Heart left ventricle (tissue), 16 donors: ENCODE measurements around the gene CABLES1. TPM values are rescaled to one million over a fixed set of nuclear protein-coding genes. Genes with fewer than 3 reads are reported as not detected.

Experiments used
- ATAC-seq, 4 donors: fragments of 200-7000 bp; cut with Tn5 transposase; one replicate each; pipeline ENCODE4 v1.9.1; 2020 to 2022; ENCODE audit warnings: moderate library complexity in 4 of 4, mild to moderate bottlenecking in 3 of 4, moderate number of reproducible peaks in 1 of 4
- DNase-seq, 5 donors: peaks; one replicate each; pipeline ENCODE4 v3.0.0-alpha.2; 2020
- H3K27ac ChIP-seq, 12 donors: fragments of 200-600 bp; sonication (generic) in 4 of 12; one replicate each; pipeline versions ENCODE4 v1.5.0 to v1.8.0; 2016 to 2022; ENCODE audit warnings: mild to moderate bottlenecking in 2 of 12
- H3K27me3 ChIP-seq, 9 donors: fragments of 200-600 bp; sonication (generic) in 2 of 9; one replicate each; pipeline versions ENCODE4 v1.5.1 to v1.8.0; 2016 to 2022; ENCODE audit warnings: mild to moderate bottlenecking in 3 of 9
- H3K36me3 ChIP-seq, 9 donors: fragments of 200-600 bp; sonication (generic) in 2 of 9; one replicate each; pipeline versions ENCODE4 v1.5.0 to v1.8.0; 2018 to 2022; ENCODE audit warnings: mild to moderate bottlenecking in 2 of 9
- H3K4me1 ChIP-seq, 12 donors: fragments of 200-600 bp; sonication (generic) in 4 of 12; one replicate each; pipeline versions ENCODE4 v1.5.0 to v1.8.0; 2016 to 2022; ENCODE audit warnings: mild to moderate bottlenecking in 3 of 12
- H3K4me3 ChIP-seq, 12 donors: fragments of 200-600 bp; sonication (generic) in 4 of 12; one replicate each; pipeline versions ENCODE4 v1.5.0 to v1.8.0; 2017 to 2022; ENCODE audit warnings: mild to moderate bottlenecking in 9 of 12, moderate library complexity in 4 of 12
- H3K9me3 ChIP-seq, 12 donors: fragments of 200-600 bp; sonication (generic) in 4 of 12; one replicate each; pipeline versions ENCODE4 v1.5.0 to v1.8.0; 2016 to 2022; ENCODE audit warnings: mild to moderate bottlenecking in 1 of 12
- POLR2A ChIP-seq, 2 donors: fragments of 450-650 bp; IDR thresholded peaks; one replicate each; pipeline ENCODE4 v1.6.1; 2017; ENCODE audit warnings: antibody characterized with exemption in 2 of 2, mild to moderate bottlenecking in 2 of 2, moderate library complexity in 2 of 2
- WGBS, 4 donors: extraction: QIAGEN DNeasy Blood & Tissue Kit in 2 of 4; methylation state at CpG; one replicate each; pipeline versions ENCODE4 v1.1.5 to v1.1.7; 2013 to 2018; 5-methylcytosine and 5-hydroxymethylcytosine counted together
- intact Hi-C, 10 donors: fragments of 100-400 bp; cut with DNase I; formaldehyde crosslinking; loops; one replicate each; pipeline versions ENCODE4 v1.11.1 to v1.14.2; 2022
- polyA plus RNA-seq, 2 donors: library from polyadenylated mRNA; stranded (reverse); fragments of 200-250 nt; gene quantifications; one replicate each; pipeline ENCODE4 v1.2.3, GENCODE V29; 2013
- total RNA-seq, 9 donors: library from RNA; depleted of rRNA in 2 of 9; stranded (reverse); fragments of >200 nt in 2 of 9; fragmentation: NEBNext Ultra II Directional in 3 of 9; extraction: Animal tissue kit (Norgen Biotek cat#: 25700) in 3 of 9; gene quantifications; one replicate each; pipeline versions ENCODE4 v1.1.0 to v1.2.4, GENCODE V29; 2016 to 2023
- TF ChIP-seq, protein P1 (sequence below), 12 donors: fragments of 200-600 bp; sonication (generic) in 4 of 12; IDR thresholded peaks; one replicate each; pipeline versions ENCODE4 v1.5.0 to v1.8.0; 2018 to 2022; ENCODE audit warnings: antibody characterized with exemption in 12 of 12, mild to moderate bottlenecking in 5 of 12
- donor health status: ischemic (EF 13 %, LVEDD 7.1; RV severe dilation, severe dysfunction).
- donor health status: healthy with polysubstance abuse.
- donor health status: DM: no; HTN: yes; CAD: no.
- donor health status: DM: no; HTN: no; CAD: no.
- donor health status: ischemic (EF 25% LVEDD 6.9; RV normal size, moderate dysfunction).
- donor health status: ischemic (EF 25% LVEDD 5.7; RV mildly dilated, moderate dysfunction).
- donor health status: healthy.
- donor health status: DM: yes; HTN: yes; CAD: no.
- donor health status: ischemic (EF 35%, LVEDD 5.7; RV mildly dilated, moderate dysfunction).
- donor health status: nonischemic (EF 11% LVEDD 7.7; RV severe dilation, severe dysfunction).
- donor health status: DM: yes; HTN: yes; CAD: no.
- donor health status: PGD.
- donor health status: ischemic (EF 29% LVEDD 5.4; RV normal size, mild dysfunction).
- donor health status: nonischemic (EF 23%, LVEDD 6.1; RV moderate dilation, normal function).

Gene CABLES1
- total and polyA plus RNA-seq, 11 donors: 0.28 to 7.2 (median 2.1) TPM

DNA sequence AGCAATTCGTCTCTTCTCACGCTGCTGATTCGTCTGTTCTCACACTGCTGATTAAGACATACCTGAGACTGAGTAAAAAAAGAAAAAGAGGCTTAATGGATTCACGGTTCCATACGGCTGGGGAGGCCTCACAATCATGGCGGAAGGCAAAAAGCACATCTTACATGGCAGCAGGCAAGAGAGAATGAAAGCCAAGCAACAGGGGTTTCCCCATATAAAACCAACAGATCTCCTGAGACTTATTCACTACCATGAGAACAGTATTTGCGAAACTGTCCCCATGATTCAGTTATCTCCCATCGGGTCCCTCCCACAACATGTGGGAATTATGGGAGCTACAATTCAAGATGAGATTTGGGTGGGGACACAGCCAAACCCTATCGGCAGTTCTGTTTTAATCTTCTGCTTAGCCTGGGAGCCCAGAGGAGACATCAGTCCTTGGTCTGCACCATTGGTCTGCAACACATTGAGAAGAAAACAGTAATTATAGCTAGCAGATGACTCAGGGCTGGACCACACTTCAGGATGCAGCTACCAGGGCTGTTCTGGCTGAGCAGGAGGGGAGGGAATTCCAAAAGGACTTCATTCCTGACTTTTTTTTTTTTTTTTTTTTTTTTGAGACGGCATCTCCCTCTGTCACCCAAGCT is 69.4 kb downstream of the CABLES1 start:
- no peak overlapping the region for H3K27ac ChIP-seq
- WGBS, 4 donors: 85 to 94% (median 86%) methylated on average over 10 of the region's 10 CpGs
- no peak for DNase-seq
- no peaks in the 10 kb centered on the region for H3K4me1 ChIP-seq
- H3K9me3 ChIP-seq: peaks cover 0 to 13% (median 0%) of the 10 kb centered on the region in 12 donors
- H3K27me3 ChIP-seq: no peaks in the 10 kb centered on the region
- no peak for ATAC-seq
- intact Hi-C loops: no loop called here
- H3K36me3 ChIP-seq: no peaks in the 10 kb centered on the region
- TF ChIP-seq POLR2A (IDR thresholded peaks at IDR 0.05): no peak
- TF ChIP-seq, protein P1, sequence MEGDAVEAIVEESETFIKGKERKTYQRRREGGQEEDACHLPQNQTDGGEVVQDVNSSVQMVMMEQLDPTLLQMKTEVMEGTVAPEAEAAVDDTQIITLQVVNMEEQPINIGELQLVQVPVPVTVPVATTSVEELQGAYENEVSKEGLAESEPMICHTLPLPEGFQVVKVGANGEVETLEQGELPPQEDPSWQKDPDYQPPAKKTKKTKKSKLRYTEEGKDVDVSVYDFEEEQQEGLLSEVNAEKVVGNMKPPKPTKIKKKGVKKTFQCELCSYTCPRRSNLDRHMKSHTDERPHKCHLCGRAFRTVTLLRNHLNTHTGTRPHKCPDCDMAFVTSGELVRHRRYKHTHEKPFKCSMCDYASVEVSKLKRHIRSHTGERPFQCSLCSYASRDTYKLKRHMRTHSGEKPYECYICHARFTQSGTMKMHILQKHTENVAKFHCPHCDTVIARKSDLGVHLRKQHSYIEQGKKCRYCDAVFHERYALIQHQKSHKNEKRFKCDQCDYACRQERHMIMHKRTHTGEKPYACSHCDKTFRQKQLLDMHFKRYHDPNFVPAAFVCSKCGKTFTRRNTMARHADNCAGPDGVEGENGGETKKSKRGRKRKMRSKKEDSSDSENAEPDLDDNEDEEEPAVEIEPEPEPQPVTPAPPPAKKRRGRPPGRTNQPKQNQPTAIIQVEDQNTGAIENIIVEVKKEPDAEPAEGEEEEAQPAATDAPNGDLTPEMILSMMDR (IDR thresholded peaks at IDR 0.05): no peak
- H3K4me3 ChIP-seq: no peak overlapping the region

DNA sequence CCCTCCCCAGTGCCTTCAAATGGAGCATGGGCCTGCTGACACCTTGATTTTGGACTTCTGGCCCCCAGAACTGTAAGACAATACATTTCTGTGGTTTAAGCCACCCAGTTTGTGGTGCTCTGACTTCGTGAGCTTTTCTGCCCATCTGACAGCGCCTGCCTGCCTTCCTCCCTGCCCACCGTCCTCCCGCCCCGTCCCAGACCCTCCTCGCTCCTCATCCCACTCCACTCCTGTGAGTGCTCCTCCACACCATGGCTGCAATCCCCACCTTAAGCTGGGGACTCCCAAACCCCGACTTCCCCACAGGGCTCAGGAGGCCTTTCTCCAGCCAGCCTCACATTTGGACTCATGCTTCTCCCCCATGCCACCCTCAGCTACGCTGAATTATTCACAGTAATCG is 70.7 kb downstream of the CABLES1 start:
- Histone ChIP-seq H3K27me3 (no peaks in the 10 kb centered on the region), H3K4me1 (peaks cover 0 to 4% (median 0%) of the 10 kb centered on the region in 12 donors), H3K4me3 (no peak overlapping the region), H3K36me3 (no peaks in the 10 kb centered on the region), H3K9me3 (peaks cover 0 to 13% (median 0%) of the 10 kb centered on the region in 12 donors), H3K27ac (no peak overlapping the region)
- WGBS, 4 donors: 94 to 98% (median 97%) methylated on average over 9 of the region's 9 CpGs
- DNase-seq (no peak), ATAC-seq (no peak)
- intact Hi-C loops: no loop called here
- TF ChIP-seq, protein P1 (IDR thresholded peaks at IDR 0.05): no peak
- no peak for TF ChIP-seq POLR2A (IDR thresholded peaks at IDR 0.05)

- WGBS, 4 donors: 89 to 91% (median 90%) methylated on average over 9 of the region's 9 CpGs
These were observed 72.1 kb downstream of the CABLES1 start for GRCh38 chr18:23207191-23207955.

GRCh38 chr18:23207994-23208393 is 72.7 kb downstream of the CABLES1 start:
- Histone ChIP-seq H3K27ac (no peak overlapping the region), H3K4me1 (peaks cover 0 to 12% (median 0%) of the 10 kb centered on the region in 12 donors), H3K27me3 (no peaks in the 10 kb centered on the region), H3K36me3 (no peaks in the 10 kb centered on the region), H3K9me3 (peaks cover 0 to 13% (median 0%) of the 10 kb centered on the region in 12 donors), H3K4me3 (no peak overlapping the region)
- ATAC-seq (no peak), DNase-seq (no peak)
- WGBS, 4 donors: 93 to 97% (median 96%) methylated on average over 6 of the region's 6 CpGs
- intact Hi-C loops: no loop called here
- TF ChIP-seq, protein P1 (IDR thresholded peaks at IDR 0.05): no peak
- TF ChIP-seq POLR2A (IDR thresholded peaks at IDR 0.05): no peak

More at GRCh38 chr18:23207191-23207955, 72.1 kb downstream of the CABLES1 start:
- DNase-seq: no peak
- intact Hi-C loops: no loop called here
- Histone ChIP-seq H3K27ac (no peak overlapping the region), H3K36me3 (no peaks in the 10 kb centered on the region), H3K4me1 (peaks cover 0 to 6% (median 0%) of the 10 kb centered on the region in 12 donors), H3K4me3 (no peak overlapping the region), H3K9me3 (peaks cover 0 to 13% (median 0%) of the 10 kb centered on the region in 12 donors), H3K27me3 (no peaks in the 10 kb centered on the region)
- no peak for ATAC-seq
- no peak for TF ChIP-seq POLR2A (IDR thresholded peaks at IDR 0.05)
- TF ChIP-seq, protein P1 (IDR thresholded peaks at IDR 0.05): peak in 2 of 12 donors; percentile 12
